AG04450 (cell line): ENCODE measurements around the gene SAMHD1. TPM values are rescaled to one million over a fixed set of nuclear protein-coding genes. Genes with fewer than 3 reads are reported as not detected.

Source experiments
- CTCF ChIA-PET: fragments of 300-600, 350-600 bp; formaldehyde crosslinking; extraction: SDS; loops from one replicate; lab custom pipeline; 2022; ENCODE audit warnings: antibody characterized with exemption, inconsistent platforms; lab: Charles Lee
- POLR2A ChIA-PET: fragments of 350-600 bp; formaldehyde crosslinking; extraction: SDS; loops from one replicate; lab custom pipeline; 2021; ENCODE audit warnings: antibody characterized with exemption, inconsistent platforms; lab: Yijun Ruan, JAX
- DNase-seq: peaks from one replicate; pipeline ENCODE4 v3.0.0-alpha.2; 2011; ENCODE audit warnings: low read depth, low spot score
- H3K27ac ChIP-seq: one replicate; pipeline ENCODE4 v1.5.1; 2012; ENCODE audit warnings: low read depth, low read length, control low read depth
- H3K27me3 ChIP-seq: one replicate; pipeline ENCODE4 v1.6.0; 2012; ENCODE audit warnings: low read length; ENCODE audit not compliant: control insufficient read depth, insufficient read depth
- H3K4me3 ChIP-seq: 2 replicates; pipeline ENCODE4 v1.5.1; 2011; ENCODE audit warnings: mild to moderate bottlenecking, low read depth, low read length, control low read depth
- H3K9me3 ChIP-seq: 2 replicates; pipeline ENCODE4 v1.5.1; 2012; ENCODE audit warnings: low read length; ENCODE audit not compliant: control insufficient read depth, insufficient read depth
- polyA plus RNA-seq: library from polyadenylated mRNA; depleted of rRNA; stranded (reverse); fragments of >200 nt; gene quantifications from 2 replicates; pipeline ENCODE4 v1.2.3, GENCODE V29; 2011
- TF ChIP-seq, protein P1 (sequence below): IDR thresholded peaks from 2 replicates; pipeline ENCODE4 v1.5.1; 2011; ENCODE audit warnings: low read depth, low read length, control low read depth, inconsistent platforms

SAMHD1 gene
- polyA plus RNA-seq, 1 experiment: 25.2 TPM

DNA sequence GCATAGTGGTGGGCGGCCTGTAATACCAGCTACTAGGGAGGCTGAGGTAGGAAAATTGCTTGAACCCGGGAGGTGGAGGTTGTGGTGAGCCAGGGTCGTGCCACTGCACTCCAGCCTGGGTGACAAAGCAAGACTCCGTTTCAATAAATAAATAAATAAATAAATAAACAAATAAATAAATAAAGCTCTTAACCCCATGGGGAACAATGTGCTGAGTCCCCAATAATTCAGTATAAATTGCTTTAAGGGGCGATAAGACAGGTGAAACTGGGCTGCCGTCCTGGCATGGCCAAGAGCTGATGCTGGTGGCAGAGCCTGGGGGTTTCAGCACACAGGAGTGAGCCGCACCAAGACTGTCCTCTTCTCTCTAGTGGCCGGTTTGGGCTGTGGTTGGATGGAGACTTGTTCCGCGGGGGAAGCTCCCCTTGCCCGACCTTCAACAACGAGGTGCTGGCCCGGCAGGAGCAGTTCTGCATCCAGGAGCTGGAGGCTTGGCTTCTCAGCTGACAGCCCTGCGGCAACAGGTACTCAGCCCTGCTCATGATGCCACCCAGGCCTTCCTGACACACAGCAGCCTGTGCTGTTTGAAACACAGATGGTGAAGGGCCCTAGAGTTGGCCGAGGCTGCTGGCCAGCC lies 62.5 kb downstream of the SAMHD1 start:
- TF ChIP-seq, protein P1, sequence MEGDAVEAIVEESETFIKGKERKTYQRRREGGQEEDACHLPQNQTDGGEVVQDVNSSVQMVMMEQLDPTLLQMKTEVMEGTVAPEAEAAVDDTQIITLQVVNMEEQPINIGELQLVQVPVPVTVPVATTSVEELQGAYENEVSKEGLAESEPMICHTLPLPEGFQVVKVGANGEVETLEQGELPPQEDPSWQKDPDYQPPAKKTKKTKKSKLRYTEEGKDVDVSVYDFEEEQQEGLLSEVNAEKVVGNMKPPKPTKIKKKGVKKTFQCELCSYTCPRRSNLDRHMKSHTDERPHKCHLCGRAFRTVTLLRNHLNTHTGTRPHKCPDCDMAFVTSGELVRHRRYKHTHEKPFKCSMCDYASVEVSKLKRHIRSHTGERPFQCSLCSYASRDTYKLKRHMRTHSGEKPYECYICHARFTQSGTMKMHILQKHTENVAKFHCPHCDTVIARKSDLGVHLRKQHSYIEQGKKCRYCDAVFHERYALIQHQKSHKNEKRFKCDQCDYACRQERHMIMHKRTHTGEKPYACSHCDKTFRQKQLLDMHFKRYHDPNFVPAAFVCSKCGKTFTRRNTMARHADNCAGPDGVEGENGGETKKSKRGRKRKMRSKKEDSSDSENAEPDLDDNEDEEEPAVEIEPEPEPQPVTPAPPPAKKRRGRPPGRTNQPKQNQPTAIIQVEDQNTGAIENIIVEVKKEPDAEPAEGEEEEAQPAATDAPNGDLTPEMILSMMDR: no peak
- H3K27me3 ChIP-seq: no peaks in the 10 kb centered on the region
- H3K4me3 ChIP-seq: no peak overlapping the region
- DNase-seq: no peak
- H3K9me3 ChIP-seq: no peaks in the 10 kb centered on the region
- POLR2A ChIA-PET: no interaction called here
- H3K27ac ChIP-seq: no peak overlapping the region
- CTCF ChIA-PET: interaction anchor here (0.5 kb wide), 1 partner anchor 22 kb away, joined by 6 read pairs; no protein-coding TSS in a partner anchor

DNA sequence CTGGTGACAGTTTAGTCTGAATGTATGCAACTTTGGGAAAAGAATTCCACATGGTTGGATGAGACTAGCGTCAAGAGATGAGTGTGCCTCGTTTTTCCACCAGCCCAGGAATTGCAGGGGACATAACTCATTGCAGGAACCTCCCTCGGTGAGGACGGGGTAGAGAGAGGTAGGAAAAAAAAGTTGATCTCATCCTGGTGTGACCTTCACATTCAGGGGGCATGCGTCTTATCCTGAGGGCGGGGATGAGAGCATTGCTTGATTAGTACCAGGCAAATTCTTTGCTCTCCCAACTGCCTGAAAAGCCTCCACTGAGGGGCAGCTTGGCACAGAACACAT lies 63.8 kb downstream of the SAMHD1 start:
- no peak overlapping the region for H3K4me3 ChIP-seq
- TF ChIP-seq, protein P1: no peak
- H3K27ac ChIP-seq: no peak overlapping the region
- CTCF ChIA-PET: interaction anchor here (1.3 to 2.5 kb wide), 3 partner anchors 14 to 275 kb away, joined by 3 to 11 read pairs (median 10); no protein-coding TSS in a partner anchor
- DNase-seq: no peak
- H3K9me3 ChIP-seq: no peaks in the 10 kb centered on the region
- no peaks in the 10 kb centered on the region for H3K27me3 ChIP-seq
- POLR2A ChIA-PET: no interaction called here

DNA sequence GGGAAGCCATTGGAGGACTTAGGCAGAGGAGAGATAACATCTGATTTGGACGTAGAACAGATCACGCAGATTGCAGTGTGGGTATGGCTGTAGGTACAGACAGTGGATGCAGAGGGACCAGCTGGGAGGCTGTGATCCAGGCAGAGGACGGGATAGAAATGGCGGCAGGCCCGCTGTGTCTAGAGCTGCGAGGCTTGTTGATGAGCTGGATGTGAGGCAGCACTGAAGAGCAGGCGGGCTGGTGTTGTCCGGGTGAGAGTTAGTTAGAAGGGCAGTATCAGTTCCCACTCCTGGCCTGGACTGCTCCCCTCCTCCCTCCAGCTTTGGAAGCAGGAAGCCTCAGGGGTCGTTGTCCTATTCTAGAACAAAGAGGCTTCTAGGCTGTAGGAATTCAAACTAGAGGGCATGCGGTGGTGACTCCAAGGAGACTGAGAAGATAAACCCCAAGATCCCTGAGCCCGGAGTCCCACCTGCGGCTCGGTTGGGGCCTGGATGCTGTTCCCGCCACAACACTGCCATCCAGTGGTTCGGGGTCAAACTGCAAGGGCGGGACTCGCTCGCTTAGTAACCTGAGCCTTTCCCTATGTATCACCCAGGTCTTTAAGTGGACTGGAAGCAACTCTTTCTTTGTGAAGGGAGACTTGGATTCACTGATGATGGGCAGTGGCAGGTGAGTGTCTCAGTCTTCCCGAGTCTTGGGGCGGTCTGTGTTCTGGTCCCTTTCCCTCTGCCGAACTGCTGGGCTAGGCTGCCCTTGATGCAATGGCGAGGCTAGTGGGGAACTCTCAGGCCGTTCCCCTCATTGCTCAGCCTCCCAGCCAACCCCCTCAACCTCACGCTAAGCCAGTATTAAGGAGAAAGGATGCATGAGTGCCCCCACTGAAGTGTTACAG lies 64.4 kb downstream of the SAMHD1 start:
- DNase-seq: peak; percentile 36
- no peak overlapping the region for H3K27ac ChIP-seq
- ChIA-PET CTCF (interaction anchor here (0.5 to 2.5 kb wide), 16 partner anchors 8 to 685 kb away, joined by 3 to 11 read pairs (median 4); partner anchors contain the start of gene RAB5IF), POLR2A (interaction anchor here (0.9 kb wide), 1 partner anchor 132 kb away, joined by 4 read pairs; no protein-coding TSS in a partner anchor)
- H3K9me3 ChIP-seq: no peaks in the 10 kb centered on the region
- H3K4me3 ChIP-seq: peak overlapping the region; percentile 18; the same call in 1 of the 2 replicates
- H3K27me3 ChIP-seq: no peaks in the 10 kb centered on the region
- TF ChIP-seq, protein P1: peak; percentile 99

DNA sequence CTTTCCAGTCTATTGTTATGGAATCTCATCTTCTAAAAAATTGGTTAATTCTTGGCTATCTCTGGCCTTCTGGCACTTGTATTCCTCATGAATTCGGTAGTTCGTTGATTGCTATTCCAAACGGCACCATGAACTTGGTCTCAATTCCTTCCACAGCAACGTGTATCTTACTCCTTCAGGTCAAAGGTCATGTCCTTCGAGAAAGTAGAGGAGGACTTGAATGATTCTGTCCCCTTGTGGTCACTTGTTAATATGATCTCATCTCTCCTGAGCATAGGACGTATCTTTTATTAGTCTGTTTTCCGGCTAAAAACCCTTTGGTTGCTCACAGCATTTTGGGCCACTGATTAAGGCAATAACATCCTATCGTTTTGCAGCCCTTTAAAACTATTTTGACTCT lies 66.2 kb downstream of the SAMHD1 start:
- TF ChIP-seq, protein P1: no peak
- ChIA-PET POLR2A (interaction anchor here (0.6 kb wide), 1 partner anchor 29 kb away, joined by 4 read pairs; no protein-coding TSS in a partner anchor), CTCF (interaction anchor here (0.6 to 1.9 kb wide), 5 partner anchors 12 to 130 kb away, joined by 3 to 7 read pairs (median 5); no protein-coding TSS in a partner anchor)
- Histone ChIP-seq H3K4me3 (no peak overlapping the region), H3K27ac (no peak overlapping the region), H3K27me3 (peaks cover 4% of the 10 kb centered on the region), H3K9me3 (no peaks in the 10 kb centered on the region)
- no peak for DNase-seq
